Neuron (in vitro differentiated cells): ENCODE results near the gene MX2.

Experiments
- H2AFZ ChIP-seq: one replicate; pipeline ENCODE4 v1.6.1; 2013; ENCODE audit warnings: low read depth, mild to moderate bottlenecking, inconsistent platforms, low read length, moderate library complexity
- H3K27me3 ChIP-seq: one replicate; pipeline ENCODE4 v1.6.1; 2013; ENCODE audit warnings: low read length; ENCODE audit not compliant: insufficient read depth
- H3K36me3 ChIP-seq: one replicate; pipeline ENCODE4 v1.6.1; 2013; ENCODE audit warnings: low read length; ENCODE audit not compliant: insufficient read depth
- H3K4me1 ChIP-seq: one replicate; pipeline ENCODE4 v1.6.1; 2013; ENCODE audit warnings: low read length; ENCODE audit not compliant: insufficient read depth
- H3K4me3 ChIP-seq: 2 replicates; pipeline ENCODE4 v1.5.1; 2013; ENCODE audit warnings: mild to moderate bottlenecking, low read length, moderate library complexity
- H3K9me3 ChIP-seq: one replicate; pipeline ENCODE4 v1.6.1; 2013; ENCODE audit warnings: low read length

The MX2 gene

DNA sequence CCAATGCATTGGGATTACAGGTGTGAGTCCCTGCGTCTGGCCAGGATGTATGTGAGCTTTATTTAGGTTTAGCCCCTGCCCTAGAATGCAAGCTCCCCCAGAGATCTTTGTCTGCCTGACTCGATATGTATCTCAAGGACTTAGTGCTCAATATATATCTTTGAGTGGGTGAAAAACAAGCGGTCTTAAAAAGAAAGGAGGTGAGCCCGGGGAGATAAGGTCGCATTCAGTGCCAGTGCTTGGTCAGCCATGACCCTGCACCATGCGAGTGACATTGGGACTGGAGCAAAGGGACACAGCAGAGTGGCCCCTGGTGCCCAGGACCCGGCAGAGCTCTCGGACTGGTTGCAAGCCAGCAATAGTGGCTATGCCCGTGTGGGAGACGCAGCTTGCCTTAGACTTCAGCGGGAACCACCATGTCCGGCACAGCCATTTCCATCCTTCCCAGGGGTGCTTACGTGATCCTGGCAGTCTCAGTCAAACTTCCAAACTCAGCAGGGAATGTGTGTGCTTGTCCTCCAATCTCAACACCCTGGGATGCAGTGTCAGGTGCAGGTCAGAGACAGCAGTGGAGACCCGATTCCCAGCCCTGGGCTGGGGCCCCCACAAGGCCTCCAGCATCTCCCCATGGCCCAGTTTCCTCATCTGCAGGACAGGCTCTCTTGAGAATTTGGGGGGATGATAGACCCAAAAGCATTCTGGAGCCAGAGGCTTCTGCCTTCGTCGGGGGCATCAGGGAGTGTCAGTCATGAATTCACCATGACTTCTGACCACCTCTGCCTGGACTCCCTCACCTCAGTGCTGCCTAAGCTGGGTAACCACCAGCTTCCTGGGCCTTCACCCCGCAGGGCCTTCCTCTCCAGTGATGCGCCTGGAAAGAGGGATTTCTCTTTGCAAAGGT lies 1.8 kb downstream of the MX2 start:
- Histone ChIP-seq H2AFZ (no peak overlapping the region), H3K4me1 (no peaks in the 10 kb centered on the region), H3K27me3 (peaks cover 3% of the 10 kb centered on the region), H3K4me3 (no peak overlapping the region), H3K36me3 (no peaks in the 10 kb centered on the region), H3K9me3 (no peaks in the 10 kb centered on the region)

DNA sequence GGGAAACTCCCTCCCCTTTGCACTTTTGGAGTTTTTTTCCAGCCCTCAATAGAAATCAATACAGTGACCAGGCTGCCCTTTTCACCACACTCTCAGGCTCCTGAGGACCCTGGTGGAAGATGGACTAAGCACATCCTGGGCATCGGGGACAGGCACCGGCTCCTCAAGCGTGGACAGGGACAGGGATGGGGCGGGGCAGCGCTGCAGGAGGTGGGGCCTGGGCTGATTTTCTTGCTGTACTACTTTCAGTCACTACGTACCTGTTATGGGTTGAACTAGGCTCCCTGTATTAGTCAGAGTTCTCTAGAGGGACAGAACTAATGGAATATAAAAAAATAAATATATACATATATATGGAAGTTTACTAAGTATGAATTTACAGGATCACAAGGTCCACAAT lies 2.5 kb downstream of the MX2 start:
- no peaks in the 10 kb centered on the region for H3K9me3 ChIP-seq
- no peaks in the 10 kb centered on the region for H3K4me1 ChIP-seq
- H3K36me3 ChIP-seq: no peaks in the 10 kb centered on the region
- H2AFZ ChIP-seq: no peak overlapping the region
- peaks cover 6% of the 10 kb centered on the region for H3K27me3 ChIP-seq
- no peak overlapping the region for H3K4me3 ChIP-seq

GRCh38 chr21:41365377-41366107 lies 3.7 kb downstream of the MX2 start:
- Histone ChIP-seq H3K4me3 (no peak overlapping the region), H3K9me3 (no peaks in the 10 kb centered on the region)

GRCh38 chr21:41366522-41367151 lies 4.8 kb downstream of the MX2 start:
- Histone ChIP-seq H3K4me1 (no peaks in the 10 kb centered on the region), H3K36me3 (no peaks in the 10 kb centered on the region), H3K27me3 (peaks cover 8% of the 10 kb centered on the region), H3K4me3 (no peak overlapping the region), H3K9me3 (no peaks in the 10 kb centered on the region), H2AFZ (no peak overlapping the region)

More at GRCh38 chr21:41365377-41366107, 3.7 kb downstream of the MX2 start:
- H2AFZ ChIP-seq: no peak overlapping the region
- H3K27me3 ChIP-seq: peaks cover 8% of the 10 kb centered on the region
- no peaks in the 10 kb centered on the region for H3K4me1 ChIP-seq
- H3K36me3 ChIP-seq: no peaks in the 10 kb centered on the region

DNA sequence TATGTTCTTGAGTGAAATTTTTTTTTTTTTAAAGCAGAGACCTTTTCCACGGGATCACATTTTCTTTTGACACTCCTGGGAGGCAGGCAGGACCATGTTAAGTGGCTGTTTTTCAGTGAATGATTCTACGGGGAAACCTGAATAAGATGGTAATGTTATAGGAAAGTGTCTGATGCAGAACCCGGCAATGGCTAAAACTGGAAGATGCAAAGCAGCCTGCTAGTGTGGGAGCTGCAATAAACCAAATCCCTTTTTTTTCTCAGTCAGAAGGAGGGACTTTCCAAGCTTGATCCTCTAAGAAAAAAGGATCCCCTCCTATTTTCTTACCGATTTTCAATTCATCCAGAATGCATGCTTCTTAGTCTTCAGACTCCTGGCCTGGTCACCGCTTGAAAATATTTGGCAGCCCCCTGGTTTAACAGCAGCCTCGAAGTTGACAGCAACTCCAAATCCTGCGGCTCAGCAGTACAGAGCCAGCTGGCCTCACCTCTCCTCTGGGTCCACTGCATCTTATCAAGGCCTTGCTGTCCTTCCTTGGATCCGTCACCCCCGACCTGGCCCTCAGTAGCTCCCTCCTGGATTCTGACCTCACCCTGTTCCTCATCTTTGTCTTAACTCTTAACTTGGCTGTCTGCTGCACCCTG lies 5.6 kb downstream of the MX2 start:
- Histone ChIP-seq H3K4me1 (no peaks in the 10 kb centered on the region), H3K9me3 (no peaks in the 10 kb centered on the region), H2AFZ (no peak overlapping the region), H3K36me3 (no peaks in the 10 kb centered on the region), H3K4me3 (no peak overlapping the region), H3K27me3 (peaks cover 8% of the 10 kb centered on the region)

DNA sequence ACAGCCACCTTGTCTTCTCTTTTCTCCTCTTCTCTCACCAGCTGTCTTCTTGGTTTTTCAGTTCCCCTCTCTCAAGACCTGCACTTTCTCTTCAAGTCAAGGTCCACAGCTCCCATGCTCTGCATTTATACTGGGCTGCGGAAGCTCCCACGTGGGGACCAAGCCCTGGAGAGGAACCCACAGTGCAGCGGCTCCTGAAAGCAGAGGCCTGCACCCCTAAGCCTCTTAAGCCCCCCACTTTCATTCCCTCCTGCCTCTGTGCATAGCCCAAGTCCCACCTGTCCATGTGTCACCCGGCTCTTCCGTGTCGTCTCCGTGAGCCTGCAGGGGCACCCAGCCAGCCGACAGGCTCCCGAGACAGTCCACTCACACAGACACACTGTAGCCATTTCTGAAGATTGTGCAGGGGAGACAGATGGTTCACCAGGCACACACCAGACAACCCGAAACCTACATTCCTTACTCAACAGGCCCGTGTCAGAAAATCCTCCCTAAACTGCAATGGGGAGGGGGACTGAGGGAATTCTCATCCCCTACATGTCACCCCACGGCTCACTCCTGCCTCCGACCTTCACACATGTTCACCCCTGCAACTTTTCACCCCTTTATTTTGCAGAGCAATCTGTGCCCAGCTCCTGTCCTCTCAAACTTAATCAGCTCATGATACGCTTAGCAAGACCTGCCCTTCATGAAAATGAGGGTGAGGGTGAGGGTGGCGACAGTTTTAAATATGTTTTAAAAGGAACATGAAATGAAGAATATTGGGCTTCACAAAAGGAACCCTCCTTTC lies 6.3 kb downstream of the MX2 start:
- H2AFZ ChIP-seq: no peak overlapping the region
- H3K27me3 ChIP-seq: peaks cover 8% of the 10 kb centered on the region
- no peak overlapping the region for H3K4me3 ChIP-seq
- H3K9me3 ChIP-seq: no peaks in the 10 kb centered on the region
- H3K4me1 ChIP-seq: no peaks in the 10 kb centered on the region
- H3K36me3 ChIP-seq: no peaks in the 10 kb centered on the region

DNA sequence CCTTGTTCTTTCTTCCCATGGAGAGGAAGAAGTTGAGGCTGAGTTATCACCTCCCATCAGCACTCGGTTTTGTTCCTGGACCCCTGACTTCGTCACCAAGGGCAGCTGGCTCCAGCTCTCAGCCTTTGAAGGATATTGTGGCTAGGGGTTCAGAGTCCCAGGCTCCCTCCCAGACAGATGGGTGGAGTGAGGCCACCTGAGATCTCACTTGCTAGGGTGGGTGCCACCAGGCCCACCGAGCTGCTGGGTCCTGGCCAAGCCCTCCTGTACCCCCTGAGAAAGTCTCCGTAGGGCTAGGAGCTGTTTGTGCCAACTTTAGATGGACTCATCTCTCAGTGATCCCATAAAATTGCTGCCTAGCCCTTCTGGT lies 6.9 kb downstream of the MX2 start:
- Histone ChIP-seq H3K27me3 (peaks cover 8% of the 10 kb centered on the region), H3K4me1 (no peaks in the 10 kb centered on the region), H3K36me3 (no peaks in the 10 kb centered on the region), H3K9me3 (no peaks in the 10 kb centered on the region), H3K4me3 (no peak overlapping the region), H2AFZ (no peak overlapping the region)

DNA sequence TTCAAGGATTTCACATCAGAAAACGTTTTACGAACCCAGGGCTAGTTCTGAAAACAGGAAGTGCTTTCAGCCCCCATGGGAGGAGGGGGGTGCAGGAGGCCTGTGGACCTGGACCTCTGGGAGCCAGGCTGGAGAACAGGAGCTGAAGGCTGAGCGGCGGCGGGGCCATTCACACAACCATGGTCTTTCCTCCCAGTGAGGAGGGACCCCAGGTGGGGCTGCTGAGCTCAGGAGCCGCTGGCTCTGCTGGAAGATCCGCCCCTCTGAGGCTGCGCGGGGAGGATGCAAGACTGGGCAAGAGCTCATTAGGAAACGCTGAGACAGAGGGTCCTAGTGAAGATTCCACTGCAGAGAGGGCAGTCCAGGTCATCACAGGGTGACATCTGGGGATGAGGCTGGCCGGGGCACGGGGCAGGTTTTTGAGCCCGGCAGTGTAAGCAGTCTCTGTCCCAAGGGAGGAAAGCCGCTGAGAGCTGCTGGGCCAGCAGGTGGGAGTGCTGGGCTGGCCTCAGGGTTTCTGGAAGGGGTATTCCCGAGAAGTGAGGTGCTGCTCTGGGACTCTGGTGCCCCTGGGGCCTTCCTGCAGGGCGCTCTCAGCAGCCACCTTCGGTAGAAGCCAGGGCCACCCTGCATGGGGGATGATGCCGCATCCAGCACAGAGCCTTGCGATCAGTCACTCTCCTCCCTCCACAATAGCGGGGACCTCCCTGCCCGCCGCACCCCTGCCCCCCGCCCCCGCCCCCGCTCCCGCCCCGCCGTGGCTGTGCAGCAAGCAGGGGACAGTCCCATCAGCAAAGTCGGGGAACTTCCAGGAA lies 7.5 kb downstream of the MX2 start:
- peaks cover 8% of the 10 kb centered on the region for H3K27me3 ChIP-seq
- H3K9me3 ChIP-seq: no peaks in the 10 kb centered on the region
- no peaks in the 10 kb centered on the region for H3K36me3 ChIP-seq
- no peak overlapping the region for H2AFZ ChIP-seq
- H3K4me3 ChIP-seq: no peak overlapping the region
- H3K4me1 ChIP-seq: no peaks in the 10 kb centered on the region

DNA sequence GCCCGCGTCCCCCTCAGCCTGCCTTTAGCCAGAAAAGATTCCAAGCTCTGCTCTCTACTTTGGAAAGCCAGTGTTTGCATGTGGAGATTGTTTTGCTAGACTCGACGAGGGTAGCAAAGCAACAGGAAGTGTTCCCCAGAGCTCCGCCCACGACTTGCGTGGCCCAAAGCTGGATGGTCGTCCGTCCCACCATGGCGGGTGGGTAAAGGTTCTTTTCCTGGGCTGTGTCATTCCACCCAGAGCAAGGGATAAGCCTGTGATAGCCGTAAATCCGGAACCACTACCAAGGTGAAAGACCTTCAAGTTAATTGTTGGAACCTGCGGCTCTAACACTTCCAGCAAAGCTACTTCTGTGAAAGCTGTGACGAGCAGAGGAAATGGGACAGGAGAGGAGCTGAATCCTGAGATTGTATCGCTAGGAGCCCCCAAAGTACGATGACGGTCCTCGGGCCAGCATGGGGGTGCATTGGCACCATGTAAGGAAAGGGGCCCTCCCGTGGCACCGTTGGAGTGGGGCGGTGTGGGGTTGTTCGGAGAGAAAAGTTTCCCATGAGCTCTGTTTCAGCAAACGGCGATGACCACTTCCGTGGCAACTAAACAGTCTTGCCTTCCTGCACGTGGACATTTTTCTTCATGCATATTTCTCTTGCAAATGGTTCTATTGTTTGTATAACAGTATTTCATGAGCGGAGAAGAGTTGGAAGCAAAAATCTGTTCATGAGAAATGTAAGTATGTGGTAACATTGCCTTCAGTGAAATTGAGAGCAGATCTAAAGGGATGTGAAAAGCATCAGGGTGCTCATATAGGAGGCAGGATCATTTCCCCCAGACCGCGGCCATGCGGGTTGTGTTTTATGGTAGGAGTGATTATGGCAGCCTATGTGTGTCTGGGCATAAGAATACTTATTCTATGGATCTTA lies 8.4 kb downstream of the MX2 start:
- H3K9me3 ChIP-seq: no peaks in the 10 kb centered on the region
- no peaks in the 10 kb centered on the region for H3K4me1 ChIP-seq
- no peak overlapping the region for H3K4me3 ChIP-seq
- H3K36me3 ChIP-seq: no peaks in the 10 kb centered on the region
- H2AFZ ChIP-seq: no peak overlapping the region
- peaks cover 8% of the 10 kb centered on the region for H3K27me3 ChIP-seq

- H3K27me3 ChIP-seq: peaks cover 8% of the 10 kb centered on the region
- H2AFZ ChIP-seq: no peak overlapping the region
- H3K4me1 ChIP-seq: no peaks in the 10 kb centered on the region
- no peaks in the 10 kb centered on the region for H3K36me3 ChIP-seq
- no peak overlapping the region for H3K4me3 ChIP-seq
- no peaks in the 10 kb centered on the region for H3K9me3 ChIP-seq
Observed at GRCh38 chr21:41370840-41371684, 9.2 kb downstream of the MX2 start.
